ENCODE data around the gene THOC5. TPM values are rescaled to one million over a fixed set of nuclear protein-coding genes. Genes with fewer than 3 reads are reported as not detected.
"Not testable (repeated sequence)": the region's sequence is repeated elsewhere in the genome, so short reads cannot be mapped to it uniquely, and the experiment has no call there.

THOC5 gene
- polyA plus RNA-seq, 2 donors = 11.7 to 15.5 TPM

DNA sequence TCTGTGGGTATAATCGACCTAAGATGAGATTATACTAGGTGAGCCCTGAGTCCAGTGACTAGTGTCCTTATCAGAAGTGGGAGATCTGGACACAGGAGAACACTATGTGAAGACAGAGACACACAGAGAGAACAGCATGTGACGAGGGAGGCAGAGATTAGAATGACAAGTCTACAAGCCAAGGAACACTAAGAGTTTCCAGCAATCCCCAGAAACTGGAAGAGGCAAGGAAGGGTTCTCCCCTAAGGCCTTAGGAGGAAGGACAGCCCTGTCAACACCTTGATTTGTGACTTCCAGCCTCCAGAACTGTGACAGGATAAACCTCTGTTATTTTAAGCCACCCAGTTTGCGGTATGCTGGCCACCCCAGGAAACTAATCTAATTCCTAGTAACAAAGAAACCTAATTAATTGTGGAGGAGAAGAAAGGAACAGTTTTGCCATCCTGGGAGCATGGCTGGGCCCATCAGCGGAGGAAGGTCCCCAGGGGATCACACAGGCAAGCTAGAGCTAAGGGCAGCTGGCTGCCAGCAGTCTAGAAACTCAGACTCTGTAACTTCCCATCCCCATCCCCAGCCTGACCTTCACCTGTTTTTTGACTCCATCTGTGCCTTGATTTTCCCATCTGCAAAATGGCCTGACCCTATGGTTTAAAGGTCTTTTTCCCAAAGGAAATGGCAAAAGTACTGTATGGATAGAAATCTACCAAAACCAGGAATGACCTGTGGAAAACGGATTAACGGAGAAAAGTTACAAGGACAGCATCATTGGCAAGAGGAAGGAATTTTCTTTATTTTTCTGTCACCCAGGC is 10.3 kb upstream of the THOC5 start:
- WGBS, 2 donors = 86 to 89% methylated on average over 6 of the region's 6 CpGs
- peaks cover 11 to 20% of the 10 kb centered on the region in 2 donors for H3K36me3 ChIP-seq (ENCODE audit: control insufficient read depth in 2 of 2, insufficient read depth in 2 of 2, low read length in 1 of 2)

DNA sequence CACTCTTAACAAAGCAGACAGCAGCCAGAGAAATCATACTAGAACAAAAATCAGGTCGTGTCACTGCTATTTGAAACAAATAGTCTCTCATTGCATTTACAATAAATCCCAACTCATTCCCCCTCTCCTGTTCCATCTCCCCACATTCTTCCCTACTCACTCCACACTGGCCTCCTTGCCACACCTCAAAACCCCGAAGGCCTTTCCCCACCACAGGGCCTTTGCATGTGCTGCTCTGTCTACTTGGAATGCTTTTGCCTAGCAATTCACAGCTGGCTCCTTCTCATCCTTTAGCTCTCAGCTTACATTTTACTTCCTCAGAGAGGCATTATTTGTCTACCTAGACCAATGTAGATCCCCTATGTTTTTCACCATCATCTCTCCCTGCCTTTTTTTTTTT is 6.3 kb upstream of the THOC5 start:
- Histone ChIP-seq H3K9me3 (ENCODE audit: control insufficient read depth in 2 of 2, insufficient read depth in 1 of 2, low read depth in 1 of 2, low read length in 1 of 2) (no peaks in the 10 kb centered on the region), H3K4me3 (ENCODE audit: low read depth in 1 of 2, low read length in 2 of 2) (no peak overlapping the region), H3K36me3 (ENCODE audit: control insufficient read depth in 2 of 2, insufficient read depth in 2 of 2, low read length in 1 of 2) (peaks cover 15 to 24% of the 10 kb centered on the region in 2 donors), H3K4me1 (ENCODE audit: control insufficient read depth in 2 of 2, insufficient read depth in 2 of 2, low read length in 1 of 2) (no peaks in the 10 kb centered on the region), H3K27me3 (ENCODE audit: control insufficient read depth in 1 of 2, insufficient read depth in 2 of 2, low read length in 2 of 2) (no peaks in the 10 kb centered on the region), H3K27ac (ENCODE audit: low read depth in 2 of 2, low read length in 1 of 2) (no peak overlapping the region)
- WGBS, 2 donors = 94 to 95% methylated on average over 2 of the region's 2 CpGs

More for the DNA sequence above, 10.3 kb upstream of the THOC5 start:
- Histone ChIP-seq H3K4me3 (ENCODE audit: low read depth in 1 of 2, low read length in 2 of 2) (no peak overlapping the region), H3K27me3 (ENCODE audit: control insufficient read depth in 1 of 2, insufficient read depth in 2 of 2, low read length in 2 of 2) (no peaks in the 10 kb centered on the region), H3K4me1 (ENCODE audit: control insufficient read depth in 2 of 2, insufficient read depth in 2 of 2, low read length in 1 of 2) (no peaks in the 10 kb centered on the region), H3K9me3 (ENCODE audit: control insufficient read depth in 2 of 2, insufficient read depth in 1 of 2, low read depth in 1 of 2, low read length in 1 of 2) (no peaks in the 10 kb centered on the region), H3K27ac (ENCODE audit: low read depth in 2 of 2, low read length in 1 of 2) (no peak overlapping the region)

DNA sequence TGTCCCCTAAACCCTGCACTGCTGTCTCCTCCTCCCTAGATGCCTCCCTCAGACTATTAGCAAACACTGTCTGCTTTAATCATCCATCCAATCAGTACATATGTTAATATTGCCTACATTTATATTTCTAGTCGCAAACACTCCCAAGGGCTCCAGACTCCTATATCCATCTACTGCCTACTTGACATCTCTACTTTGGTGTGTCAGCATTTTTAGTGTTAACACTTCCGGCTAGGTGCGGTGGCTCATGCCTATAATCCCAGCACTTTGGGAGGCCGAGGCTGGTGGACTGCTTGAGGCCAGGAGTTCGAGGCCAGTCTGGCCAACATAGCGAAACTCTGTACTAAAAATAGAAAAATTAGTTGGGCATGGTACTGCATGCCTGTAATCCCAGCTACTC is 5.5 kb upstream of the THOC5 start:
- Histone ChIP-seq H3K27ac (ENCODE audit: low read depth in 2 of 2, low read length in 1 of 2) (no peak overlapping the region), H3K9me3 (ENCODE audit: control insufficient read depth in 2 of 2, insufficient read depth in 1 of 2, low read depth in 1 of 2, low read length in 1 of 2) (no peaks in the 10 kb centered on the region), H3K4me1 (ENCODE audit: control insufficient read depth in 2 of 2, insufficient read depth in 2 of 2, low read length in 1 of 2) (no peaks in the 10 kb centered on the region), H3K27me3 (ENCODE audit: control insufficient read depth in 1 of 2, insufficient read depth in 2 of 2, low read length in 2 of 2) (no peaks in the 10 kb centered on the region), H3K4me3 (ENCODE audit: low read depth in 1 of 2, low read length in 2 of 2) (no peak overlapping the region), H3K36me3 (ENCODE audit: control insufficient read depth in 2 of 2, insufficient read depth in 2 of 2, low read length in 1 of 2) (peaks cover 15 to 24% of the 10 kb centered on the region in 2 donors)
- 93 to 95% methylated on average over 6 of the region's 6 CpGs for WGBS, 2 donors

DNA sequence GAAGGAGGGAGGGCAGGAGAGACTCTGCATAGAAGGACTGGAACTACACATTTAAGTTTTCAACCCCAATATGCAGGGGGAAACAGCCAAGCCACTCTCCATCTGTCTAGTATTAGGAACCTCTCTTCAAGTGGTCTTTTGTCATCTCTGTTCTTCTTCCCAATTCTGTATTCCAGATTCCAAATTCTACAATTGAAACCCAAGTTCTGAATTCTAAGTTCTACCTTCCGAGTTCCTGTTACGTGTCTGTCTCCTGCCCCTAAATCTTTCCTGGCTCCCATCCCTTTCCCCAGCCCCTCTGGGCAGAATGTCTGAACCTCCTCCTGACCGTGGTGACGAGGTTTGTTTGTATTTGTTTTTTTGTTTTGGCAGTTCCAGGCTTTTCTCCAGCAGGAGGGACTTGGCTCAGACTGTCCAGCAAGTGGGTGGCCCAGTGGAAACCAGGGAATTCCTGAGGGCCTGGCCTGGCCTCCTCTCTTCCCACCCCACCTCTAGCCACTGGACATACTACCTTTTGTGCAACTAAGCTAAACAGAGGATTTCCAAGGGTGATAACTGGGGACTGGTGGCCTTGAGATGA is 1.6 kb upstream of the THOC5 start:
- H3K4me3 ChIP-seq (ENCODE audit: low read depth in 1 of 2, low read length in 2 of 2) = no peak overlapping the region
- whole genome bisulfite sequencing, 2 donors = 43 to 56% methylated on average over 4 of the region's 4 CpGs
- H3K9me3 ChIP-seq (ENCODE audit: control insufficient read depth in 2 of 2, insufficient read depth in 1 of 2, low read depth in 1 of 2, low read length in 1 of 2) = no peaks in the 10 kb centered on the region
- H3K4me1 ChIP-seq (ENCODE audit: control insufficient read depth in 2 of 2, insufficient read depth in 2 of 2, low read length in 1 of 2) = no peaks in the 10 kb centered on the region
- H3K27ac ChIP-seq (ENCODE audit: low read depth in 2 of 2, low read length in 1 of 2) = no peak overlapping the region
- H3K36me3 ChIP-seq (ENCODE audit: control insufficient read depth in 2 of 2, insufficient read depth in 2 of 2, low read length in 1 of 2) = peaks cover 4 to 8% of the 10 kb centered on the region in 2 donors
- no peaks in the 10 kb centered on the region for H3K27me3 ChIP-seq (ENCODE audit: control insufficient read depth in 1 of 2, insufficient read depth in 2 of 2, low read length in 2 of 2)

DNA sequence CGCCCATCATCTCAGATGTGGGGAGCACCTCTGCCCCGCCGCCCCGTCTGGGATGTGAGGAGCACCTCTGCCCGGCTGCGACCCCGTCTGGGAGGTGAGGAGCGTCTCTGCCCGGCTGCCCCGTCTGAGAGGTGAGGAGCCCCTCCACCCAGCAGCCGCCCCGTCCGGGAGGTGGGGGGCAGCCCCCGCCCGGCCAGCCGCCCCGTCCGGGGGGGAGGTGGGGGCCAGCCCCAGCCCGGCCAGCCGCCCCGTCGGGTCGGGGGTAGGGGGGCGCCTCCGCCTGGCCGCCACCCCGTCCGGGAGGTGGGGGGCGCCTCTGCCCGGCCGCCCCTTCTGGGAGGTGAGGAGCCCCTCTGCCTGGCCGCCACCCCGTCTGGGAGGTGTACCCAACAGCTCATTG is 1.2 kb downstream of the THOC5 start:
- not testable (repeated sequence) for H3K27ac ChIP-seq (ENCODE audit: low read depth in 2 of 2, low read length in 1 of 2); H3K4me3 ChIP-seq (ENCODE audit: low read depth in 1 of 2, low read length in 2 of 2); H3K36me3 ChIP-seq (ENCODE audit: control insufficient read depth in 2 of 2, insufficient read depth in 2 of 2, low read length in 1 of 2); H3K4me1 ChIP-seq (ENCODE audit: control insufficient read depth in 2 of 2, insufficient read depth in 2 of 2, low read length in 1 of 2); H3K9me3 ChIP-seq (ENCODE audit: control insufficient read depth in 2 of 2, insufficient read depth in 1 of 2, low read depth in 1 of 2, low read length in 1 of 2); H3K27me3 ChIP-seq (ENCODE audit: control insufficient read depth in 1 of 2, insufficient read depth in 2 of 2, low read length in 2 of 2)
- 89 to 93% methylated on average over 15 to 33 of the region's 33 CpGs for WGBS, 2 donors

DNA sequence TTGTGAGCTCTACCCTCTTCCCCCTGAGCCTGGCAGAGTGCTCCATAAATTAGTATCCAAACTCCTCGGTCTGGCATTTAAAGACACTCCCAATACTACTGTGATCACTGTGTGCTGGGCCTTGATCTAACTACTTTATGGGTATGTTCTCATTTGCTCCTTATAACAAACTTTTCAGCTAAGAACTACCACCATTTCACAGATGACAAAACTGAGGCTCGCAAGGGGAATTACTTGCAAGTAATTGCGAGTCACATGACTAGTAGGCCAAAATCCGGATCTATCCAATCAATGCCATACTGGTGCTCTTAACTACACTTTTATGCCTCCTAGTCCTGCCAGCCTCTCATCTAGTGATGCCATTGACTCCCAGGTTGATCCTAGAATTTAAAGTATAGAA is 3.6 kb downstream of the THOC5 start:
- no peak overlapping the region for H3K4me3 ChIP-seq (ENCODE audit: low read depth in 1 of 2, low read length in 2 of 2)
- no peaks in the 10 kb centered on the region for H3K4me1 ChIP-seq (ENCODE audit: control insufficient read depth in 2 of 2, insufficient read depth in 2 of 2, low read length in 1 of 2)
- H3K36me3 ChIP-seq (ENCODE audit: control insufficient read depth in 2 of 2, insufficient read depth in 2 of 2, low read length in 1 of 2) = peaks cover 3 to 4% of the 10 kb centered on the region in 2 donors
- WGBS, 2 donors = 96 to 98% methylated on average over 4 of the region's 4 CpGs
- H3K27ac ChIP-seq (ENCODE audit: low read depth in 2 of 2, low read length in 1 of 2) = no peak overlapping the region
- no peaks in the 10 kb centered on the region for H3K27me3 ChIP-seq (ENCODE audit: control insufficient read depth in 1 of 2, insufficient read depth in 2 of 2, low read length in 2 of 2)
- no peaks in the 10 kb centered on the region for H3K9me3 ChIP-seq (ENCODE audit: control insufficient read depth in 2 of 2, insufficient read depth in 1 of 2, low read depth in 1 of 2, low read length in 1 of 2)

DNA sequence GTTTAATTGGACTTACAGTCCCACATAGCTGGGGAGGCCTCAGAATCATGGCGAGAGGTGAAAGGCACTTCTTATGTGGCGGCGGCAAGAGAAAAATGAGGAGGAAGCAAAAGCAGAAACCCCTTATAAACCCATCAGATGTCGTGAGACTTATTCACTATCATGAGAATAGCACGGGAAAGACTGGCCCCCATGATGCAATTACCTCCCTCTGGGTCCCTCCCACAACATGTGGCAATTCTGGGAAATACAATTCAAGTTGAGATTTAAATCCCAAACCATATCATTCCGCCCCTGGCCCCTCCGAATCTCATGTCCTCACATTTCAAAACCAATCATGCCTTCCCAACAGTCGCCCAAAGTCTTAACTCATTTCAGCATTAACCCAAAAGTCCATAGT is 8.5 kb downstream of the THOC5 start:
- H3K4me1 ChIP-seq (ENCODE audit: control insufficient read depth in 2 of 2, insufficient read depth in 2 of 2, low read length in 1 of 2); H3K9me3 ChIP-seq (ENCODE audit: control insufficient read depth in 2 of 2, insufficient read depth in 1 of 2, low read depth in 1 of 2, low read length in 1 of 2); H3K4me3 ChIP-seq (ENCODE audit: low read depth in 1 of 2, low read length in 2 of 2); H3K27me3 ChIP-seq (ENCODE audit: control insufficient read depth in 1 of 2, insufficient read depth in 2 of 2, low read length in 2 of 2); H3K27ac ChIP-seq (ENCODE audit: low read depth in 2 of 2, low read length in 1 of 2); H3K36me3 ChIP-seq (ENCODE audit: control insufficient read depth in 2 of 2, insufficient read depth in 2 of 2, low read length in 1 of 2): not testable (repeated sequence)
- 88 to 92% methylated on average over 8 of the region's 8 CpGs for WGBS, 2 donors

DNA sequence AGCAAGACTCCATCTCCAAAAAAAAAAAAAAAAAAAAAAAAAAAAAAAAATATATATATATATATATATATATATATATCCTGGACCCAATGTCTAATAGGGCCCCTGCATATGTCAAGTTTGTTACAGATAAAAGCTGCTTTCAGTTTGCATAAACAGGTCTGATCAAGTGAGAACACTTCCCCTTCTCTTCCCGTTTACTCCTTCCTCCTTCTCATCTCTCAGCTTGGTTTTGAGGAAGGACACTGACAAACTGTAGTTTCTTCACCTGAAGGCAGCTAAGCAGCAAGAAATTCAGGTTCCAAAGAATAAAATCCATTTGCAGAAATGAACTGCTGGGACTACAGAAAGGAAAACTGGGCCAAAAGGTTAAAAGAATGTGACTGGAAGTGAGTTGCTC is 11.7 kb downstream of the THOC5 start:
- 58 to 68% methylated on average over 1 of the region's 1 CpG for WGBS, 2 donors
- Histone ChIP-seq H3K36me3 (ENCODE audit: control insufficient read depth in 2 of 2, insufficient read depth in 2 of 2, low read length in 1 of 2) (peaks cover 4 to 22% of the 10 kb centered on the region in 2 donors), H3K4me3 (ENCODE audit: low read depth in 1 of 2, low read length in 2 of 2) (no peak overlapping the region), H3K4me1 (ENCODE audit: control insufficient read depth in 2 of 2, insufficient read depth in 2 of 2, low read length in 1 of 2) (no peaks in the 10 kb centered on the region), H3K9me3 (ENCODE audit: control insufficient read depth in 2 of 2, insufficient read depth in 1 of 2, low read depth in 1 of 2, low read length in 1 of 2) (no peaks in the 10 kb centered on the region), H3K27me3 (ENCODE audit: control insufficient read depth in 1 of 2, insufficient read depth in 2 of 2, low read length in 2 of 2) (no peaks in the 10 kb centered on the region), H3K27ac (ENCODE audit: low read depth in 2 of 2, low read length in 1 of 2) (no peak overlapping the region)

DNA sequence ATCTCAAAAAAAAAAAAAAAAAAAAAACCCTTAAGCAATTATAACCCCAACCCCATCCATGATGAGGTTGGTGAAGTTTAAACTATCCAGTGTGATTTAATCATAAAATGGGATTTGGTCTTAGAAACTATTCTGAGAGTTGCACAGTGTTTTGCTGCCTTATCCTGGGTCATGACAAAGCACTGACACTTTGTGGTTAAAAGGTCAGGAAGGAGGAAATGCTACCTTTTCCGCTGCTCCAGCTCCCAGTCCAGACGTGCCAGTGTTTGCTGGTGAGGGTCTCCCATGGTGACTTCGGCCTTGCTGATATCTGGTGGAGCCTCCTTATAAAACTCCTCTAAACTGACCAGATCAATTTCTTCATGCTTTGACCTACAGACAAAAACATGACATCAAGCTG is 14.5 kb downstream of the THOC5 start:
- Histone ChIP-seq H3K27me3 (ENCODE audit: control insufficient read depth in 1 of 2, insufficient read depth in 2 of 2, low read length in 2 of 2) (no peaks in the 10 kb centered on the region), H3K9me3 (ENCODE audit: control insufficient read depth in 2 of 2, insufficient read depth in 1 of 2, low read depth in 1 of 2, low read length in 1 of 2) (no peaks in the 10 kb centered on the region), H3K27ac (ENCODE audit: low read depth in 2 of 2, low read length in 1 of 2) (no peak overlapping the region), H3K4me1 (ENCODE audit: control insufficient read depth in 2 of 2, insufficient read depth in 2 of 2, low read length in 1 of 2) (no peaks in the 10 kb centered on the region), H3K36me3 (ENCODE audit: control insufficient read depth in 2 of 2, insufficient read depth in 2 of 2, low read length in 1 of 2) (peaks cover 10 to 22% of the 10 kb centered on the region in 2 donors), H3K4me3 (ENCODE audit: low read depth in 1 of 2, low read length in 2 of 2) (no peak overlapping the region)
- WGBS, 2 donors = 85 to 88% methylated on average over 3 of the region's 3 CpGs

DNA sequence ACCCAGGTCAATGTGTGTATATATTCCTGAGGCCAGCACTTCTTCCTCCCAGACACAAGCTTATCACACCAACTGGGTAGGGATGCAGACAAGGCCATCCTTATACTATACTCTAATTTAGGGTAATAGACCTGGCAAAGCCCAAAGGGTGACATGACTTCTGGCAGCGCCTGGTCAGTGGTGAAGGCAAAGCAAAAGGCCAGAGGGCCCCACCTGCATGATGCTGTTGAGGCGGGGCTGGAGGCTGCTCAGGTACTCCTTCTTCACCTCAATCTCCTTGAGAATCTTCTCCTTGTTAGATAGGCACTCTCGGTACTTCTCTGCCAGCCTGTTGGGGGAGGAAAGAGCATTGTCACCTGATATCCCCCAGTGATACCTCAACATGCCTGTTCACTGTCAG is 17.1 kb downstream of the THOC5 start:
- 93 to 94% methylated on average over 3 of the region's 3 CpGs for WGBS, 2 donors
- Histone ChIP-seq H3K4me1 (ENCODE audit: control insufficient read depth in 2 of 2, insufficient read depth in 2 of 2, low read length in 1 of 2) (no peaks in the 10 kb centered on the region), H3K27ac (ENCODE audit: low read depth in 2 of 2, low read length in 1 of 2) (no peak overlapping the region), H3K9me3 (ENCODE audit: control insufficient read depth in 2 of 2, insufficient read depth in 1 of 2, low read depth in 1 of 2, low read length in 1 of 2) (no peaks in the 10 kb centered on the region), H3K36me3 (ENCODE audit: control insufficient read depth in 2 of 2, insufficient read depth in 2 of 2, low read length in 1 of 2) (peaks cover 10 to 23% of the 10 kb centered on the region in 2 donors), H3K4me3 (ENCODE audit: low read depth in 1 of 2, low read length in 2 of 2) (no peak overlapping the region), H3K27me3 (ENCODE audit: control insufficient read depth in 1 of 2, insufficient read depth in 2 of 2, low read length in 2 of 2) (no peaks in the 10 kb centered on the region)
